ENCODE measurements around the gene SRL.

DNA sequence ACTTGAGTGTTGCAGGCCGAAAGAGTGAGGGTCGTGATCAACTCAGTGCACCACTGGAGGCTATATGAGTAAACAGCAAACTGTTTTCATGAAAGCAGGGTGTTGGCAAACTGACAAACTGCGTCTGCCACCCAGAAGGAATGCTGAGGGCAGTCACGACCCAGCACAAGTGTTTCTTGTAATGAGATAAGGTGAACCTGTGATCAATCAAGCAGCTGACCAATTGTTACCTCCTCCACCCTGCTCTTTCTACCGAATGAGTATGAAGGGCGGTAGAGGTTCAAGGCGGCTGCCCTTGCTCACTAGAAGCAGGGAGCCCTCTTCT is 5.5 kb upstream of the SRL start:
- no peak for TF ChIP-seq POLR2AphosphoS5 (IDR thresholded peaks at IDR 0.05)
- TF ChIP-seq, protein P1, sequence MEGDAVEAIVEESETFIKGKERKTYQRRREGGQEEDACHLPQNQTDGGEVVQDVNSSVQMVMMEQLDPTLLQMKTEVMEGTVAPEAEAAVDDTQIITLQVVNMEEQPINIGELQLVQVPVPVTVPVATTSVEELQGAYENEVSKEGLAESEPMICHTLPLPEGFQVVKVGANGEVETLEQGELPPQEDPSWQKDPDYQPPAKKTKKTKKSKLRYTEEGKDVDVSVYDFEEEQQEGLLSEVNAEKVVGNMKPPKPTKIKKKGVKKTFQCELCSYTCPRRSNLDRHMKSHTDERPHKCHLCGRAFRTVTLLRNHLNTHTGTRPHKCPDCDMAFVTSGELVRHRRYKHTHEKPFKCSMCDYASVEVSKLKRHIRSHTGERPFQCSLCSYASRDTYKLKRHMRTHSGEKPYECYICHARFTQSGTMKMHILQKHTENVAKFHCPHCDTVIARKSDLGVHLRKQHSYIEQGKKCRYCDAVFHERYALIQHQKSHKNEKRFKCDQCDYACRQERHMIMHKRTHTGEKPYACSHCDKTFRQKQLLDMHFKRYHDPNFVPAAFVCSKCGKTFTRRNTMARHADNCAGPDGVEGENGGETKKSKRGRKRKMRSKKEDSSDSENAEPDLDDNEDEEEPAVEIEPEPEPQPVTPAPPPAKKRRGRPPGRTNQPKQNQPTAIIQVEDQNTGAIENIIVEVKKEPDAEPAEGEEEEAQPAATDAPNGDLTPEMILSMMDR (IDR thresholded peaks at IDR 0.05; ENCODE audit: poor library complexity, severe bottlenecking), result no peak
